Sigmoid colon (tissue), 4 donors: ENCODE data around the gene NID1.
A peak's percentile ranks its signal among the peaks of the same experiment; 100 is the strongest.

Source experiments
- POLR2A ChIP-seq, 2 donors: fragments of 450-650 bp; IDR thresholded peaks; one replicate each; pipeline ENCODE4 v1.6.1; 2016; ENCODE audit warnings: antibody characterized with exemption in 2 of 2, mild to moderate bottlenecking in 2 of 2, moderate library complexity in 2 of 2
- POLR2AphosphoS5 ChIP-seq, 4 donors: sonication (generic); formaldehyde crosslinking; IDR thresholded peaks; one replicate each; pipeline ENCODE4 v1.6.1; 2017; ENCODE audit warnings: antibody characterized with exemption in 4 of 4
- TF ChIP-seq, protein P1 (sequence below), 4 experiments: fragments of 450-650 bp in 3 of 4; fragments of 200-600 bp in 1 of 4; IDR thresholded peaks; one replicate each; pipeline ENCODE4 v1.5.1; 2016 to 2019; ENCODE audit warnings: antibody characterized with exemption in 4 of 4, mild to moderate bottlenecking in 3 of 4, moderate library complexity in 2 of 4

DNA sequence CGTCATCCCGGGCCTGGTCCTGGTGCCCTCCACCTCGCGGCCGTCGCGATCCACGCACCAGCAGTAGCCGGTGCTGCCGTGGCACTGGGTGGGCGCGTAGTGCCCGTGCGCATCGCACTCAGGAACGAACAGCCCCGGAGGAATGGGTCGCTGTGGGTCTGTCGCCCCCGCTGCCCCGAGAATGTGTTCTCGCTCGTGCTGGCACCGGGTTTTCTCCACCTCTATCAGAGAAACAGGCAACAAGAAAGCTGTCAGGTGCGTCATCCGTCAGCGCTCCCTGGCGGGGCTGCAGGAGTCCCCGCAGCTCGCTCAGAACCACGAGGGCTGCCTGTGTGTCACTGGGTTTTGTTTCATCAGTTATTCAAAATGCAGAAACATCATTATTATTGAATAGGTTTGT, 71.2 kb downstream of the NID1 start:
- TF ChIP-seq, protein P1, sequence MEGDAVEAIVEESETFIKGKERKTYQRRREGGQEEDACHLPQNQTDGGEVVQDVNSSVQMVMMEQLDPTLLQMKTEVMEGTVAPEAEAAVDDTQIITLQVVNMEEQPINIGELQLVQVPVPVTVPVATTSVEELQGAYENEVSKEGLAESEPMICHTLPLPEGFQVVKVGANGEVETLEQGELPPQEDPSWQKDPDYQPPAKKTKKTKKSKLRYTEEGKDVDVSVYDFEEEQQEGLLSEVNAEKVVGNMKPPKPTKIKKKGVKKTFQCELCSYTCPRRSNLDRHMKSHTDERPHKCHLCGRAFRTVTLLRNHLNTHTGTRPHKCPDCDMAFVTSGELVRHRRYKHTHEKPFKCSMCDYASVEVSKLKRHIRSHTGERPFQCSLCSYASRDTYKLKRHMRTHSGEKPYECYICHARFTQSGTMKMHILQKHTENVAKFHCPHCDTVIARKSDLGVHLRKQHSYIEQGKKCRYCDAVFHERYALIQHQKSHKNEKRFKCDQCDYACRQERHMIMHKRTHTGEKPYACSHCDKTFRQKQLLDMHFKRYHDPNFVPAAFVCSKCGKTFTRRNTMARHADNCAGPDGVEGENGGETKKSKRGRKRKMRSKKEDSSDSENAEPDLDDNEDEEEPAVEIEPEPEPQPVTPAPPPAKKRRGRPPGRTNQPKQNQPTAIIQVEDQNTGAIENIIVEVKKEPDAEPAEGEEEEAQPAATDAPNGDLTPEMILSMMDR (IDR thresholded peaks at IDR 0.05) = no peak
- TF ChIP-seq POLR2A (IDR thresholded peaks at IDR 0.05) = no peak
- TF ChIP-seq POLR2AphosphoS5 (IDR thresholded peaks at IDR 0.05) = peak in 1 of 4 donors; percentile 6
